Epithelial cell of esophagus (primary cell): ENCODE results near the gene PEX11A.

ENCODE experiments used
- DNase-seq: peaks from one replicate; pipeline ENCODE4 v3.0.0; 2010; ENCODE audit warnings: low read depth
- H3K4me3 ChIP-seq: 2 replicates; pipeline ENCODE4 v1.5.1; 2011; ENCODE audit warnings: mild to moderate bottlenecking, low read length, control low read depth
- CTCF ChIP-seq: IDR thresholded peaks from 2 replicates; pipeline ENCODE4 v1.5.1; 2011; ENCODE audit warnings: low read depth, mild to moderate bottlenecking, low read length, control low read depth, inconsistent platforms; ENCODE audit not compliant: insufficient read depth; ENCODE audit errors: missing control alignments

PEX11A gene

DNA sequence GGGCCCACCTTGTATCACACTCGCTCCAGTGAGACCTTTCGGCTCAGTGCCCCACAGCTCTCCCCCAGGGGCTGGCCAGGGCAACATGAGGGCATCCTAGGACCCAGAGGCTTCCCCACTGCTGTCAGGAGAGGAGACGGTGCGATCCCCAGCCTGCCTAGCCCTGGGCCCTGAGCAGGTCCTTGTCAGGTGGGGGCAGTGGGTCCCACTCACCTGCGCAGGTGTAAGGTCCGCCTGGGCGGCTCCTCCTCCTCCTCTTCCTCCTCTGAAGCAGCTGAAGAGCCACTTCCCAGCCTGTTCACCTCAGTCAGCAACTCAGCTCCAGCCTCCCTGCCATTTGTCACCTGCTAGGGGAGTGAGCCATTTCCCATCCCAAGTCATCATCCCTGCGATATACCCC is 44.9 kb downstream of the PEX11A start:
- H3K4me3 ChIP-seq: no peak overlapping the region
- TF ChIP-seq CTCF: no peak
- DNase-seq: no peak

- DNase-seq: no peak
- no peak overlapping the region for H3K4me3 ChIP-seq
- TF ChIP-seq CTCF: no peak
These were observed 48.4 kb downstream of the PEX11A start for GRCh38 chr15:89642106-89642505.

- no peak for DNase-seq
- no peak for TF ChIP-seq CTCF
- no peak overlapping the region for H3K4me3 ChIP-seq
These were observed 49.5 kb downstream of the PEX11A start for GRCh38 chr15:89641053-89641452.

GRCh38 chr15:89640245-89640644 is 50.3 kb downstream of the PEX11A start:
- no peak for DNase-seq
- H3K4me3 ChIP-seq: no peak overlapping the region
- no peak for TF ChIP-seq CTCF

DNA sequence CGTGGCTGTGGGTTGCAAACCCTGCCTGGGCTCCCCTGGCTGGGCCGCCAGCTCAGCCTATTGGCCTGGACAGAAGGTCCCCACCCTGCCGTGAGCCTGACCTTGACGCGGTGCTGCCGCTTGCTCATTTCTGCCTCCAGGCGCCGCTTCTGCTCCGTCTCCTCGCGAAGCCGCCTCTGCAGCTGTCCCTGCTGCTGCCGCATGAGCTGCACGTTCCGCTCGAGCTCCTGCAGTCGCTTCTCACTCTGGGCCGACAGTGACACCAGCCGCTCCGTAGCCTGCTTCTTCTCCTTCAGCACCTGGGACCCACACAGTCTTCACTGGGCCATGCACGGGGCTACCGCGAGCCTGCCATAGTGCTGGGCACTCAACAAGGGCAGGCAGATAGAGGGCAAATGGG is 57.0 kb downstream of the PEX11A start:
- no peak for DNase-seq
- no peak overlapping the region for H3K4me3 ChIP-seq
- no peak for TF ChIP-seq CTCF

GRCh38 chr15:89632563-89633430 is 57.8 kb downstream of the PEX11A start:
- no peak for TF ChIP-seq CTCF
- no peak for DNase-seq
- no peak overlapping the region for H3K4me3 ChIP-seq

DNA sequence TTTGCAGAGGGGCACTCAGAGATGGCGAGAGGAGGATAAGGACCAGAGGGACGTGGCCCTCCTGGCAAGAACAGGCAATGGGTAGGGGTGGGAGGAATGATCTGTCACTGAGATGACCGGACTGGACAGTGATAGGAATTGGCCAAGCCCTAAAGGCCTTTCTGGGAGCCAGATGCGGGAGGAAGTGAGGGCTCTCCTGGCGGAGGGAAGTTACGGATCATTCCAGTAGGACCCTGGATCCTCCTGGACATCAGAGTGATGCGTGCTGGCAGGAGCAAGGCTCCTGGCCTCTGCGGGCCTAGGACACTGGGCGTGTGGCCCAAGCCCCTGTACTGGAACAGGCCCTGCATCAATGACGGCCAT is 58.7 kb downstream of the PEX11A start:
- H3K4me3 ChIP-seq: no peak overlapping the region
- no peak for TF ChIP-seq CTCF
- no peak for DNase-seq
